Motor neuron (in vitro differentiated cells): ENCODE measurements around the gene SH3RF3. TPM values are rescaled to one million over a fixed set of nuclear protein-coding genes. Genes with fewer than 3 reads are reported as not detected.

ENCODE experiments used
- ATAC-seq, 8 experiments: fragments of 200-7000 bp; cut with Tn5 transposase; replicated peaks in 6 of 8; 2 replicates each; pipeline ENCODE4 v1.8.0; 2021; ENCODE audit warnings: mild to moderate bottlenecking in 8 of 8, moderate library complexity in 8 of 8
- H3K27ac ChIP-seq, 2 donors: fragments of 250-450 bp; sonication (Bioruptor Pico); 2 replicates each; pipeline ENCODE4 v1.9.0; 2021; ENCODE audit warnings: antibody characterized with exemption in 2 of 2, mild to moderate bottlenecking in 2 of 2, moderate library complexity in 1 of 2
- H3K4me1 ChIP-seq, 2 donors: fragments of 250-450 bp; sonication (Bioruptor Pico); replicated peaks in 1 of 2; 2 replicates each; pipeline ENCODE4 v1.6.1; 2021; ENCODE audit warnings: antibody characterized with exemption in 2 of 2, mild to moderate bottlenecking in 2 of 2, moderate library complexity in 1 of 2
- H3K4me3 ChIP-seq, 5 donors: fragments of 250-450 bp; sonication (Bioruptor Pico); 2 replicates each; pipeline ENCODE4 v1.9.0; 2021; ENCODE audit warnings: antibody characterized with exemption in 5 of 5, mild to moderate bottlenecking in 5 of 5, moderate library complexity in 4 of 5
- WGBS, 10 experiments: fragments of 450-650 bp; shearing (Covaris generic); methylation state at CpG; one replicate each; pipeline ENCODE4 v1.0.0; 2022; 5-methylcytosine and 5-hydroxymethylcytosine counted together
- in situ Hi-C, 9 experiments: fragments of 400-800 bp; cut with MboI; loops; one replicate each; pipeline ENCODE4 v1.15.0; 2021; ENCODE audit warnings: low sequenced_read_pairs in 9 of 9, low pct_unique_long_range_greater_than_20kb in 2 of 9; ENCODE audit not compliant: unreplicated experiment in 9 of 9
- total RNA-seq, 8 experiments: library from RNA; unstranded; fragments of 300-600 nt; gene quantifications; 2 replicates each; pipeline versions ENCODE4 v1.2.3 to v1.2.4, GENCODE V29; 2022

The SH3RF3 gene
- total RNA-seq, 8 experiments from 2014 or later: 0.13 to 6.5 (median 3.2) TPM

DNA sequence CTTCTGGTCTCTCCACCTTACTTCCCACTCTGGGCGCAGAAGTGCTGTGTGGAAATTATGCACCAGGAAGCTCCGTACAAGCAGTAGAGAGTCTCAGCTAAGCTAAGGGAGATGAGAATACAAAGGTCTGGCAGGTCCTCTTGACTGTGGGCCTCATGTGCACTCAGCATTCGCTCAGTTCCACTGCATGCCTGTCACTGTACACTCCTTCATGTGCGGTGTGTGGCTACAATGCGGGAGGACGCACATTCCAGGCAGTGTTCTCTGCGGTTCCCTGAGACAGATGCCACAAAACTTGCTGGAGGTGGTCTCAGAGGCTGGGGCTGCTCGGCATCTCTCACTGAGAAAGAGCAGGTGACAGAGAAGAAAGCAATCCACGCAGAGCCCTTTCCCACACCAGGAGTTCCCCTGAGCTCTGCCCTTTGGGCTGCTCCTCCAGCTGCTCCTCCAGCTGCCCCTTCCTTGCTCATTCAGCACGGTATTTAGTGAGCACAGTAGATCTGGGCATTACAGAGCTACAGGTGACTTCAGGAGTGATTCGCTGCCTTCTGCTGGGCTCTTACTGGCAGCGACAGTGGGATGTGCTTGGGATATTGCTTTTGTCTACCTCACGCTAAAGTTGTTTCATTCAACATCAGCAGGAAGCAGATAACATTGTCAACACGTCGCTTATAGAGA, 176.6 kb downstream of the SH3RF3 start:
- peaks cover 17 to 20% of the 10 kb centered on the region in 2 donors for H3K4me1 ChIP-seq
- in situ Hi-C loops: no loop called here
- peak overlapping the region in 1 of 2 donors; percentile 15 for H3K27ac ChIP-seq
- ATAC-seq: peak in 5 of 8 experiments; percentile 65 to 90 (median 86)
- no peak overlapping the region for H3K4me3 ChIP-seq
- WGBS, 10 experiments: 50 to 100% (median 82%) methylated on average over 1 to 8 of the region's 15 CpGs; no CpG with 5 or more reads in 1 of the 10 experiments

DNA sequence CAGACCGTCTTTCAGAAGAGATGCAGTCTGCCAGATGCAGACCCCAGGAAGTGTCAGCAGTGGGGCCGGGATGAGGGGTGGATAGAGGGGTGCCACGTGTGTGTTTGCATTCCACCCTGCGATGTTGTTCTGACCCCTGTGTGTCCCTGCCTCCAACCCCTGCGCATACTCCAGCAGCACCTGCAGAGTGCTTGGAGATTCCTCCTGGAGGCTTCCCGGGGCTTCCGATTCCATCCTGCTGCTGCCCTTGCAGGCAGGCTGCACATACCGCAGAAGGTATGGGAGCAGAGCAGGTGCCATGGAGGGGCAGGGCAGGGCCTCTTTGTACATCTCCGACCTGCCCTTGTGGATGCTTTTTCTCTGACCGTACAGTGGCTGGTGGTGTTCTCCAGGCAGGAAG, 177.2 kb downstream of the SH3RF3 start:
- peak in 4 of 8 experiments; percentile 32 to 48 (median 35) for ATAC-seq
- peaks cover 17 to 20% of the 10 kb centered on the region in 2 donors for H3K4me1 ChIP-seq
- H3K4me3 ChIP-seq: no peak overlapping the region
- in situ Hi-C loops: no loop called here
- WGBS, 10 experiments: 30 to 100% (median 67%) methylated on average over 1 to 6 of the region's 10 CpGs; no CpG with 5 or more reads in 5 of the 10 experiments
- no peak overlapping the region for H3K27ac ChIP-seq

DNA sequence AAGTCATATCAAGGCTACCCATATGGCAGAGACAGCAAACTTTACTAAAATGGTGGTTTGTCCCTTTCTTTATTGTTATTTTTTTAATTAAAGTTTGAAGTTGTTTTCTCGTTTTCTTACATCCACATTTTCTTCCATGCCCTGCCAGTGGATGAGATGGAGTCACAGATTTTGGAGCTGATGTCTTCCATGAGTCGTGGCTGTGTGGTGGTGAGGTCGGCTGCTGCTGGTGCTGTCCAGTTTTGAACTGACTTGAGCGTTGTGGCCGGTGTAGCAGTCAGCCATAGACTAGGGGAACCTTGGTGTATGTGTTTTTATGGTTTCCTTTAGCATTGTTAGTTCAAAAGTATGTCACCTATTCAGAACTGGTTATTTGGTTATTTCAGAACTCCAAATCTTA, 182.8 kb downstream of the SH3RF3 start:
- Histone ChIP-seq H3K4me3 (no peak overlapping the region), H3K27ac (no peak overlapping the region), H3K4me1 (peaks cover 4 to 12% of the 10 kb centered on the region in 2 donors)
- in situ Hi-C loops: no loop called here
- no peak for ATAC-seq
- WGBS, 10 experiments: 43 to 100% (median 83%) methylated on average over 1 to 5 of the region's 5 CpGs; no CpG with 5 or more reads in 1 of the 10 experiments

DNA sequence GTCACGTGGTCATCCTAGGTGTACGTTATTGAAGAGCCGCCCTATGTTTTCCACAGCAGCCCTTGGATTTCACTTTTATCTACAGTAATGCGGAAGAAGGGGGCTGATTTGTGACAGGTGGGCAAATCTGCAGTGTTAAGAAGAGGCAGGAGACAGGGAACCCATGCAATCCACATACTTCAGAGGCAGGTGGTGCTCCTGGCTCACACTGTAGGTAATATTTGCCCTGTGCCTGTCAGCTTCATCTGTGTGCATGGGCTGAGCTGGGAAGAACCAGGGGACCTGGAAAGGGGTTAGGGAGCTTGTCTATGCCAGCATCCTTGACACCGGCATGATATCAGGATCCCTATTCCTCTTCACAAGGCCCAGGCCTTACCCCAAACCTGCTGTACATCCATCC, 183.9 kb downstream of the SH3RF3 start:
- WGBS, 10 experiments: 80 to 100% (median 91%) methylated on average over 2 to 5 of the region's 5 CpGs; no CpG with 5 or more reads in 4 of the 10 experiments
- no peak overlapping the region for H3K27ac ChIP-seq
- ATAC-seq: no peak
- peaks cover 7 to 15% of the 10 kb centered on the region in 2 donors for H3K4me1 ChIP-seq
- in situ Hi-C loops: no loop called here
- no peak overlapping the region for H3K4me3 ChIP-seq

DNA sequence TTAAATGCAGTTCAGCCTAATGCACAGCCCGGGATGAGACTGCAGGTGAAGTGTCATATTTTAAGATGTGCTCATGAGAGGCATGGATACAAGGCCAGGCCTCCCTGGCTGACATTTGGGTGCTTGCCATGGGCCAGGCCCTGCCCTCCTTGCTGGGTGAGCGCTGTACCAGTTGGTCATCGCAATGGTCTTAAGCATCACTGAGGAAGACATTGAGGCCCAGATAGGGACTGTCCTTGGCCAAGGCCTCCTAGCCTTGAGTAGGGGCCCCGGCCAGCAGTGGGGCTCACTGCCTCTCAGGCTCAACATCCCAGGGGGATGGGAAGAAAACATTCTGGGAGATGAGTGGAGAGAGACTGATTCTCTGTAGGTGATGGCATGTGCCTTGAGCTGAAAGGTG, 184.3 kb downstream of the SH3RF3 start:
- Histone ChIP-seq H3K4me1 (peaks cover 12 to 20% of the 10 kb centered on the region in 2 donors), H3K4me3 (no peak overlapping the region), H3K27ac (no peak overlapping the region)
- ATAC-seq: no peak
- 86 to 100% (median 100%) methylated on average over 1 to 2 of the region's 4 CpGs; no CpG with 5 or more reads in 6 of the 10 experiments for WGBS, 10 experiments
- in situ Hi-C loops: no loop called here

DNA sequence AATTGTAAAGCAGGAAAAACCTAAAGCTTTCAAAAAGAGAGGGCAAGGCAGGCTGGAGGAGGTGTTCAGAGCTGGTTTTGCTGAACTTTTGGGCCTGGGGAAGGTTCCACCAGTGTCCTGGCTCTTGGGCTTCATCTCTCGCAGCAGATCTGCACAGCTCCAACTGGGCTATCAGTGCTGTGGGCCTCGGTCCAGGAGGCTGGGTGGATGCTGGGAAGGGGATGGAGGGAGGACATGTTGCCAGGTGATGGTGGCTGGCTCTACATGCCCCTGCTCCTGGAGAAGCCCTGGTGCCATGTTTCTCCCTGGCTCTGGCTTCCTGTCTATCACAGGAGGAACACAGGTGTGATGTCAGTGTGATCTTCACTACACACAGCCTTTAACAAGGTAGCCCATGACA, 187.1 kb downstream of the SH3RF3 start:
- ATAC-seq: no peak
- in situ Hi-C loops: no loop called here
- Histone ChIP-seq H3K27ac (no peak overlapping the region), H3K4me3 (no peak overlapping the region), H3K4me1 (peaks cover 23 to 29% of the 10 kb centered on the region in 2 donors)
- 0 to 67% methylated on average over 1 to 2 of the region's 2 CpGs; no CpG with 5 or more reads in 8 of the 10 experiments for WGBS, 10 experiments

DNA sequence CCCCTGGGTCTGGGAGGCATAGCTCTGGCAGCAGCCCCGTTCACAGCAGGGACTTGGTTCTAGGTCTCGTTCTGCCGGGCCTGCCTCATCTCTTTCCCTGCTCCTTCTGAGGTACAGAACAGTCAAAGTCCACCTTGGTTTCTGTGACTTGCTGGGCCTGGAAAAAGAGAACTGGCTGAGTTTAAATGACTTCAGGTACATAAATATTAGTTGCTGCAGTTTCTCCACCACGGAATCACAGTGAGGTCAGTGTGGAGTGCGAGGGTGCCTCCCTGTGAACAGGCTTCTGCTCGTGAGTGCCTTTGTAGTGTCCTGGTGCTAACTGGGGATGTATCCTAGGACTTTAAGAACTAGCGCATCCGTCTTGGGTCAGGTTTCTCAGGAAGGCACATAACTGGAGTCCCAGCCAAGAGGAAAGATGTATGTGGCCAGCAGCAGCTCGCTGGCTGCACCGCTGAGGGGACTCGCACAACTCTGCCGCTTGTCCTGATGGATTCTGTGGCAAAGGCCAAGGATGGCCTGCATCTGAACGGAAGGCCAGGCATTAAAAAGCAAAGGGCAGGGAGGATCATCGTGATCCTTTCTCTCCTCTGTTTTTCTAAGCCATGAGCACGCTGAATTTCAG, 188.6 kb downstream of the SH3RF3 start:
- in situ Hi-C loops: no loop called here
- no peak overlapping the region for H3K27ac ChIP-seq
- ATAC-seq: peak in 1 of 8 experiments; percentile 6
- peaks cover 29 to 37% of the 10 kb centered on the region in 2 donors for H3K4me1 ChIP-seq
- no peak overlapping the region for H3K4me3 ChIP-seq
- WGBS, 10 experiments: 28 to 89% (median 63%) methylated on average over 2 to 12 of the region's 15 CpGs; no CpG with 5 or more reads in 2 of the 10 experiments

DNA sequence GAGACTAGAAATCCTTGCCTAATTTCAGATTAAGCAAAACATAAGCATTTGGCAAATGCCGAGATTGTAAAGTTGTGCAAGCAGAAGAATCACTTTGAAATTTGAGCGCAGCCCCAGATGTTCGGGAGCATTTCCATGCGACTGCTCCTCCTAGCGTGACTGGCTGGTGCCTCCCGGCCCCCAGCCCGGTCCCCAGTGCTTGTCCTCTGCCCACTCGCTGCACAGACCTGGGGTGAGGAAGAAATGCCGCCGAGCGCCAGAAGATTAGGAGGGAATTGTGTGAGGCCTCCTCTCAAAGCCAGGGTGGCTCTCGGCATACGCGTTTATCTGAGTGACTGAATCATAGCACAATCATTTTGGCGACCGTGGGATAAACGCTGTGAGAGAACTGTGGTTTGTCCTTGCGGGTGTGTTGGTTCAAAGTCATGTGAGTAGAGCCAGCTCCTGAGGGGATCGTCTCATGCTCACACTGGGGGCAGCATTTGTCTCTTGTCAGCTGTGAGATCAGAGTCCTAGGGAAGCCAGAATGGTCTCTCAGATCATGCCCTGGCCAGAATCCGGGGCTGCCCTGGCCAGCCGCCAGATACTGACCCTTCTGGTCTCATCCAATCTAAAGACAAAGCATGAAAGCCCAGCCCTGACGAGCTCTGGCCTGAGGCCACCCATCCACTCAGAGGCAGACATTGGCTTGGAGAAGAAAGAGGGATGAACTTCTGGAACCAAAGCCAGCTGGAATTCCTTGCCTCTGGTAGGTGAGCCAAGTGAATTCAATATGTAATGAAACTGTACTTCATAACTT, 189.3 kb downstream of the SH3RF3 start:
- in situ Hi-C loops: no loop called here
- Histone ChIP-seq H3K4me3 (no peak overlapping the region), H3K4me1 (peaks cover 34 to 42% of the 10 kb centered on the region in 2 donors), H3K27ac (peak overlapping the region in 1 of 2 donors; percentile 30)
- 0 to 79% (median 60%) methylated on average over 1 to 15 of the region's 22 CpGs; no CpG with 5 or more reads in 3 of the 10 experiments for WGBS, 10 experiments
- peak; percentile 68 to 89 (median 80) for ATAC-seq

DNA sequence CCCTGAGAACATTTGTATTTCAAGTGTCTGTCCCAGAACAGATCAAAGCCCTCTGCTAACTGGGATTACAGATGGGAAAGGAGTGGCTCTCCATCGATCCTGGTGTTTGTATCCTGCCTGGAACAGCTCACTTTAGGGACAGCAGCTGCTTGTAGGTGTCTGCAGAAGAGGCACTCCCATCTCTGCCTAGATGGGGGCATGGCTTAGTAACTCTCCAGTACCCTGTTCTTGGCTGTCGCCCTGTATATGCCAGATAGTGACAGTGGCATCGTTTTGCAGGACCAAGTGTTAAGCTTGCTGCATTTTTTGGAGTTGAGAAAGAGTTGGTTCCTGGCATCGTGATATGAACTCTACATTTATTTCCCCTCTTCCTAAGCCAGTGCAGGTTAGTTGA, 189.9 kb downstream of the SH3RF3 start:
- ATAC-seq: peak in 2 of 8 experiments; percentile 20 to 44
- 0 to 94% (median 10%) methylated on average over 1 to 3 of the region's 4 CpGs; no CpG with 5 or more reads in 7 of the 10 experiments for WGBS, 10 experiments
- peaks cover 34 to 42% of the 10 kb centered on the region in 2 donors for H3K4me1 ChIP-seq
- in situ Hi-C loops: no loop called here
- no peak overlapping the region for H3K4me3 ChIP-seq
- H3K27ac ChIP-seq: no peak overlapping the region

DNA sequence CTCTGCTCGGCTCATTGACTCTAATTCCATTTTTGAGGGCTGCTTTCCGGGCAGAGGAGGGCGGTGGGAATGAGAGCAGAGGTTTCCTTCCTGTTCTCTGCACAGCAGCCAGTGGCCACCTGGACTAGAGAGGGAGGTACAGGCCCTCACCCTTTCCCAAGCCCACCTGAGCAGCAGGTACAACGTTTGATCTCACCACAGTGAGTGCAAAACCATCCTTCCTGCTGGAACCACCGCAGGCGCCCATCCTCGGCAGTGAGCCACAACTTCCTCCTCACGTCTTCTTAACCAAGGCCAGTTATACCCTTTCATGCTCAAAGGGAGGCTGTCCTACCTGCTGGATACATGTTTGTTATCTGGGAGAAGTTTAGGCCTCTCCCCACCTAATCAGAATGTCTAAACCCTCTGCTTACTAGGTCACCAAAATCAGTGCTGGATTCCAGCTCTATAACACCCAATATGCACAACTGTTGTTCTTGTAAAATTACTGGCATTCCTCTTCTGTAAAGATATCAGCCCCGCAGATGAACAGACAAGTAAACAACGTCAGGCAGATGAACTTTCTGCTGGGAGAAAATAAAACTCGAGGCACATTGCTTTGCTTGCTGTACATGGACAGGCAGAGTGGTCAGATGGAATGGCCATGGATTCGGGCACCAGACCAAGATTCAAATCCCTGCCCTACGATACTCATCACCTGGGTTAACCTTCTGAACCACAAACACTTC, 191.4 kb downstream of the SH3RF3 start:
- ATAC-seq: no peak
- Histone ChIP-seq H3K4me1 (peaks cover 33 to 34% of the 10 kb centered on the region in 2 donors), H3K27ac (no peak overlapping the region), H3K4me3 (no peak overlapping the region)
- WGBS, 10 experiments: 86 to 100% (median 92%) methylated on average over 2 to 6 of the region's 13 CpGs; no CpG with 5 or more reads in 4 of the 10 experiments
- in situ Hi-C loops: no loop called here

DNA sequence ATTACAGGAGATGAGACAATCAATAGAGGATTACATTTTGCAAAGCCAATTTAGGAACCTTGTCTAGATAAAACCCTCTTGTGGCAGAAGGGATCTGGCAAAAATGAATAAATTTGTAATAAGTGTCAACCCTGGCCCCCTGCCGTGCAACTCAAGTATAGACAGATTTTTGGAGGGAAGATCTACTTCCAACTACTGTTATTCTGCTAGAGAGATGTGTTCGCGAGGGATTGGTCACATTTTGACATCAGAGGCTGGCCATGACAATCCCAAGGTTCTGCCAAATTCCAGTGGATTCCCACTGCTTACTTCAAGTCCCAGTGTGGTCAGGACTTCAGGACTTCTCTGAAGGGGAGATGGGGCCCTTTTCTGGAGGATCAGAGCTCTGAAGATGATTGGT, 192.6 kb downstream of the SH3RF3 start:
- no peak overlapping the region for H3K27ac ChIP-seq
- no peak overlapping the region for H3K4me3 ChIP-seq
- peaks cover 30 to 31% of the 10 kb centered on the region in 2 donors for H3K4me1 ChIP-seq
- in situ Hi-C loops: no loop called here
- ATAC-seq: no peak
- WGBS, 10 experiments: 20 to 100% (median 68%) methylated on average over 1 to 3 of the region's 3 CpGs; no CpG with 5 or more reads in 4 of the 10 experiments

DNA sequence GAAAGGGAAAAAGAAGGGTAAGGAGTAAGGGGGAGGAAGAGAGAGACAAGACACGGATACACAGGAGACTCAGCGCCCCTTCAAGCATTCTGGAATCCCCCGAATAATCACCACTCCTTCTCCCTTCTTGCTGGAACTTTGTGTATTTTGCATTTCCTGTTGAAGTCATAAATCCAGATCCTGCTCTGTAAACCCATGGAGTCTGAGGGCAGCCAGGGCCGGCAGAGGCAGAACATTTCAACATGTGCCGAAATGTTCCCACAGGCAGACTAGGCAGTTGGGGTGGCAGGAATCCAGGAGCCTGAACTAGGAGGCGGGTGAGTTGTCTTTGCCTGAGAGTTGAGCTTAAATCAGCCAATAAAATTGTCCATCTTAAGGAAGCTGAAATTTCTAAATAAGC, 193.1 kb downstream of the SH3RF3 start:
- H3K27ac ChIP-seq: no peak overlapping the region
- in situ Hi-C loops: no loop called here
- peak in 5 of 8 experiments; percentile 2 to 35 (median 20) for ATAC-seq

More for the DNA sequence above, 193.1 kb downstream of the SH3RF3 start:
- Histone ChIP-seq H3K4me3 (no peak overlapping the region), H3K4me1 (peaks cover 30 to 31% of the 10 kb centered on the region in 2 donors)
- WGBS, 10 experiments: 6 to 78% (median 17%) methylated on average over 2 to 6 of the region's 6 CpGs; no CpG with 5 or more reads in 5 of the 10 experiments
